Amniotic epithelial cell (primary cell): ENCODE measurements around the gene AGFG2.
A peak's percentile ranks its signal among the peaks of the same experiment; 100 is the strongest.
"Not testable (repeated sequence)": the region's sequence is repeated elsewhere in the genome, so short reads cannot be mapped to it uniquely, and the experiment has no call there.

Source experiments
- DNase-seq: peaks from one replicate; pipeline ENCODE4 v3.0.0-alpha.2; 2010; ENCODE audit warnings: low read depth

The AGFG2 gene

DNA sequence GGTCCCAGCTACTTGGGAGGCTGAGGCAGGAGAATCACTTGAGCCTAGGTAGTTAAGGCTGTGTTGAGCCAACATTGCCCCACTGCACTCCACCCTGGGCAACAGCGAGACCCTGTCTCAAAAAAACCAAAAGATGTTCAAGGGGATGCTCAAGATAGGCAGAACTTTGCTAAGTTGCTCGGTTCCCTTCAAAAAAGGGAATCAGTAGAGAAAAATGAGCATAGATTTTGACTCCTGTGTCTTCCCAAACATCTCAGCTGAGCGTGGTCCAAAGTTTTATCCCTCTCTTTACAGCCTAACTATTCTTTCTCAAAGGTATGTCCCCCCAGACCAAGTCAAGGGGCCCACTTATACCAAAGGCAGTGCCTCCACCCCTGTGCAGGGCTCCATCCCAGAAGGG, 14.0 kb downstream of the AGFG2 start:
- DNase-seq = no peak

DNA sequence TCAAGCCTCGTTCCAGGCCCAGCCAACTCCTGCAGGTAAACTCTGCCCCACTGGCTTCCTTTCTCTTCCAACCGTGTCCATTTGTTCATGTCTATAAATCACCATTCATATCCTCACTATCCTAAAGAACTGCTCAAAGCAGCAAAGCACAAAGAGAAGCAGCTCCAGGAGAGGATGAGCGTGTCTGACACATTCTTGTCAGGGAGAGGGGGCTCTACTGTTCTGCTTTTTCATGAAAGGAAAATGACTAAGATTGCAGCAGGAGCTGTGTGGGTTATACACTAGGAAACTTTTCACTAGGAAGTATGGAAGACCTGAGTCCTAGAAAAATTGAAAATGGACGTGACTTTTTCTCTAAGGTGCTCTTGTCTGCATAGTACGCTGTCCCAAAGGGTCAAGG, 16.7 kb downstream of the AGFG2 start:
- DNase-seq = no peak

DNA sequence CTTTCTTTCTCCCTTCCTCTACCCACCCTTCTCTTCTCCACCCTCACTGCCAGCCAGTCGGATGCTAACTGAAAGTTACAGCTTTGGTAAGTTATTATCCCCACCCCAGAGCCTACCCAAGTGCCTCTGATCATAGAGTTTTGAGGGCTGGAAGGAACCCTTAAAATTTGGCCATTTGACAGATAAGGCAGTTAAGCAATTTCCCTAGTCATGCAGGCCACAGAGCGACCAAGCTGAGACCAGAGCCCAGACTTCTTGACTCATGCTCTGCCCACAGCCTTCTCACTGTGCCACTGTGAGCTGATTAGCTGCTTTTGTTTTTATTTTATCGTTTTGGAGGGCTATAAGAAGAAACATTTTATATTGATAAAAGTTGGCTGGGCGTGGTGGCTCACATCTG, 17.5 kb downstream of the AGFG2 start:
- DNase-seq = peak; percentile 64

DNA sequence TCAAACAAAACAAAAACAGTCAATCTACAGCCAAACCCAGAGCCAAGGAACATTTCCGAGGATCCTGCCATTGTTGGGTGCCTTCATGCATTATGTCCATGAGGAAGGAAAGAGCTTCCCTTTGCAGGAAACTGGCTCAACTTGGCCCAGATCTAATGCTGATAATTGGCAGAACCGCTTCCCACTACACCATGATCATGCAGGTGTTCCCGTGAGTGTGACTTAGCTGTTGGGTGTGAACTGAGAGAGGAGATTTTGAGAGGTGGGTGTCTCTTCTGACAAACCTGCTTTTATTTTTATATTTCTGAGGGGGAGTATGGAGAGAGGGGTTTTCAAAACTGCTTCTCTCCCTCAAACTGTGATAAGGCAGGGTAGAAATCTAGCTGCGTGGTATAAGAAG, 20.1 kb downstream of the AGFG2 start:
- DNase-seq = no peak

DNA sequence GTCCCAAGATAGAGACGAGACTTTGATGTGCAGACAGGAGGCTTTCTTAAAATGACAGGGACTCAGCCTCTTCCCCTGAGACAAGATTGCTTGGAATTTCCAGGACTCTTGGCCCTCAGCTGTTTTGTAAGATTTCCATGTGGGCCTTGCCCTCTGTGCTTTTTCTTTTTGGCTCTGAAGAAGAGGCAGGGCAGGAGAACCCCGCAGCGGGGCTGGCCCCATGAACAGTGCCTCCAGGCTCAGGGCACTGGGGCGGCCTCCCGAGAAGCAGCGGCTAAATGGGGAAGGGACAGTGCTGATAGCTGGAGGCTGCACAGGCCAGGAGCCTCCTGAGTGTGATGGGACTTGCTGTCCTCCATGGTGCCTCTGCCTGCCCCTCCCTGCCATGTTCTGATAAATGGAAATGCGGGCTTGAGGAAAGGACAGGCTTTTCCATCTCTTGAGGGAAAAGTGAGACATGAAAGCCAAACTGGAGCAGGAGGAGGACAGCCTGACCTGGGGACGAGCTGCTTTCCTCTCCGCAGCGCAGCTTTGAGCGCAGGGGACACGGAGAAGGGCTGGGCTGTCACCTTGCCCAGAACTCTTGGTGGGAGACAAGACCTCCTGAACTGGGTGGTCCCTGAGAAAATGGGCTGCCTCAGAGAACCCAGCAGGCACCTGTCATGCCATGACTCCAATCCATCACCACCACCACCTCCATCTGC, 22.6 kb downstream of the AGFG2 start:
- no peak for DNase-seq

DNA sequence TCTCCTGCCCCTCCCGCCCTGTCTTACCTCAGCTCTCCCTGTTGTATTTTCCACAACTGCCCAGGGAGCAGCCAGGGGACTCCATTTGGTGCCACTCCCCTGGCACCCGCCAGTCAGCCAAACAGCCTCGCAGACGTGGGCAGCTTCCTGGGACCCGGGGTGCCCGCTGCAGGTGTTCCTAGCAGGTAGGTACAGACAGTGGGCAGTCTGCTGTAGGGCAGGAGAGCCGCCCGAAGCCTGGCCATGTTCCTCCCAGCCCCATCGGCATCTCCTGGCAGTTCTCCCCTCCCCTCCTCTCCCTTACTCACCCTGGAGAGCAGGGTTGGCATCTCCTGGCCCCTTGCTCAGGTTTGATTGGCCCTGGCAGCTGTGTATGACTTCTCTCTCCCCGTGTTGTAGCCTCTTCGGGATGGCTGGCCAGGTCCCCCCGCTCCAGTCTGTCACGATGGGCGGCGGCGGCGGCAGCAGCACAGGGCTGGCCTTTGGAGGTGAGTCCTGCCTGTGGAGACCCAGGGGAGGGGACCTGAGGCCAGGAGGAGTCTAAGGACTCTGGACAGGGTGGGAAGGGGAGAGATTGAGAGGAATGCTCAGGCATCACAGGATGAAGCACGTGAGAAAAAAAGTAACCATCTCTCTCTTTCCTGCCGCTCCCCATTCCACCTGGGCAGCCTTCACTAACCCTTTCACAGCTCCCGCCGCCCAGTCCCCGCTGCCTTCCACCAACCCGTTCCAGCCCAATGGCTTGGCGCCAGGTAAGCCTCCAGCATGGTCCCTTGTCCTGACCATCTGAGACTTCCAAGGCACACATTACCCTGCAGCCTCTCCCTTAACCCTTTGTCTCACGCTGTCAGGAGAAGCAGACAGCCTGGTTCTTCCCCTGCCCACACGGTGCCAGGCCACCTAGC, 23.4 kb downstream of the AGFG2 start:
- DNase-seq = no peak

DNA sequence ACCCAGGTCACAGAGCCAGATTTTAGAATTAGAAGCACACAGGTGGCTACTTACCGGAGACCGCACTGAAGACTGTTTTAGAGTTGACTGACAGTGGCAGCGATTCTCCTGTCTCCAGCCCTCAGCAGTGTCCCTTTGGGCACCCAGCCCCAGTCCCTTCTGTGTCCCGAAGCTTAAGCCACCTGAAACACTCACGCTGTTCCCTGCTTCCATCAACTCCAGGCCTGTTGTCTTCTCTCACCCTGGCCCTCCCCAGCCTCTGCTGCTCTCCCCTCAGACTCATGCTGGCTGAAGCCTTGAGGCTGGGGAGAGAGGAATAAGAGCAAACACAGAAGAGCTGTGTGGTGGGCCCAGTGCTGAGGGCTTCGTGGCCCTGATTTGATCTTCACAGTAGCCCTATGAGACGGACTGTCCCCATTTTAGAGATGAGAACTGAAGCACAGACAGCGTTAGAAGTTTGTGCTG, 24.1 kb downstream of the AGFG2 start:
- DNase-seq = no peak

DNA sequence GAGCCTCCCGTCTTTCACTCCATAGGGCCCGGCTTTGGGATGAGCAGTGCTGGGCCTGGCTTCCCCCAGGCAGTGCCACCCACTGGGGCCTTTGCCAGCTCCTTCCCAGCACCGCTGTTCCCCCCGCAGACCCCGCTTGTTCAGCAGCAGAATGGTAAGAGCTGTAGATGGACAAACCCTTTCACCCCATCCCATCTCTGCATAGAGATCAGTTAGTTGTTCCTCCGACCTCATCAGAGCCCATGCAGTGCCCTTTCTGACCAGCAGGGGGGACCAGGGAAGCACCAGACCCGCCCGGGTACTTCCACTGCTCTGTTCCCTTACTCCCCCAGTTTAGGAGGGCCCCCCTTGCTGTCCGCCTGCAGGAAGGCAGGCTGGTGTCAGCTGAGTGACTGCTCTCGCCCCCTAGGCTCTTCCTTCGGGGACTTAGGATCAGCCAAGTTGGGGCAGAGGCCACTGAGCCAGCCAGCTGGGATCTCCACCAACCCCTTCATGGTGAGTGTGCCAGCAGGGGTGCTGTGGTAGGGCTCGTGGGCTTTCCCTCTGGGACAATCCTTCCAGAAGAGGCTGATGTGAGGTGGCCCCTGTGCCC, 24.9 kb downstream of the AGFG2 start:
- peak; percentile 54 for DNase-seq

DNA sequence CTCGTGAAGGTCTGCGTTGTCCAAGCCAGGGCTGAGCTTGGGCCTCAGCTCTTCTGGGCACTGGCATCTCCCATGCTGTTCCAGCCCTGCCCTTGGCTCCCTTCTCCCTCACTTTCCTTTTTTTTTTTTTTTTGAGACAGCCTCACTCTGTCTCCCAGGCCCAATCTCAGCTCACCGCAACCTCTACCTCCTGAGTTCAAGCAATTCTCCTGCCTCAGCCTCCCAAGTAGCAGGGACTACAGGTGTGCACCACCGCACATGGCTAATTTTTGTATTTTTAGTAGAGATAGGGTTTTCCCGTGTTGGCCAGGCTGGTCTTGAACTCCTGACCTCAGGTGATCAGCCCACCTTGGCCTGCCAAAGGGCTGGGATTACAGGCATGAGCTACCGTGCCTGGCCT, 25.4 kb downstream of the AGFG2 start:
- not testable (repeated sequence) for DNase-seq

DNA sequence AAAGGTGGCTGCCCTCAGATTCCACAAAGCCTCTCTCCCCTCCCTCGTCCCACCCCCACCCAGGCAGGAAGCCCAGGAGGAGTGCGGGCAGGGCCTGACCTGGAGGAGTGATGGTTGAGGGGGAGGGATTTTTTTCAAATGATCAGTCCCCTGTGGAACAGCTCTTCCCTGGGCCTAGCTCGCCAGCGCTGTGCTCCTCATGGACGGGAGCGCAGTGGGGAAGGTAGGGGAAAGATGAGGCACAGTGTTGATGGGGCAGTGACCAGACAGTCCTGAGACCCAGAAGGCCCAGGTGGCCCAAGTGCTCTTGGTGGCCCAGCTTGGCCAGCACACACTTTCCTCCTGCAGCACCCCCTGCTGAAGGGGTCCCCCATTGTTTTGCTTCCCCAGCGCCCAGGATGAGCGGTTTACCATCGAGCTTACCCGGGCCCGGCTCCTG, 26.1 kb downstream of the AGFG2 start:
- no peak for DNase-seq

DNA sequence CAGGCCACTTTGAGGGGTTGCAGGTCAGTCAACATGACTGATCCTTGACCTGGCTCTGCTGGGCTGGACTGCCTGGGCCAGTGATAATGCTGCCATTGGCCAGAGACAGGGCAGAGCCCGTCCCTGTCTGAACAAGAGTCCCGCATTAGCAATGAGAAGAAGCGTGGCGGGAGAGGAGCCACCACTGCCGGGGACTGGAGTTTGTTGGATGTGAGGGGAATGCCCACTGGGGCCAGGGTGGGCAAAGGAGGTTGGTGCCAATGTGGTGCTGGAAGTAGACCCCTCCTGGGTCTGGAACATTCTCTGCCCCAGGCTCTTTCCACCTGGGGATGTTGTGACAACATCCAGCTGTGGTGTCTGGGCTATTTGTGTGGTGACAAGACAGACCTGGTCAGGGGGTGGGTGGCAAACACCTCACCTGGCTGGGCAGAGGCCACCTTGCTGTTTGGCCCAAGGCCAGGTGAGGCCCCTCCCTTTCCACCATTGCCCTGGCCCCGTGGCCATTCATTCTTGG, 27.1 kb downstream of the AGFG2 start:
- no peak for DNase-seq

DNA sequence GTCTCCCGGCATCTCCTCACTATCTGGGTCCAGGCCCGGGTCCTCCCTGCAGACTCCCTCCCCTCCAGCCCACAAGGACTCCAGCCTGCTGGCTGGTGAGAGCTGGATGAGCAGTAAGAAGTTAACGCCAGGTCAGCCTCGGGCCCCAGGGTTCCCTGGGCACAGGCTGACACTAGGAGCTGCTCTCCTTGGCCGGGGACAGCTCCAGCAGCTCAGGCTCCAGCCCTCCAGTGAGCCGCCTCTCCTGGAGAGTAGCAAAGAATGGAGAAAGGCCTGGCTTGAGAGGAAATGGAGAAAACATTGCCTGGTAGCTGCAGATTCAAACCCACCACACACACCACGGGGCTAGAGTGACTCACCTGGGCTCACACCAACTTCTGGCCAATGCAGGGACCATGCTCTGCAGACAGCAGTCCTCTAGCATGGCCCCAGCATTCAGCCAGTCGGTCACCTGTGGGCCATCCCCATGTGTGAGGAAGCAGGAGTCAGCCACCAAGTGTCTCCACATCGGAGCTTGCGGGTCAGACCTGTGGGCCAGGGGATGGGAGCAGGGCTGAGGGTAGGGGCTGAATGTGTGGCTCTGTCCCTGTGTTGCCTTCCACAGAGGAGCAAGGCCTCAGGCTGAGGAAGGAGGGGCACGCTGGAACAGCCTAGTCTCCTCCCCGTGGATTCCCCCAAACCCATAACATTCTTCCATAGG, 28.2 kb downstream of the AGFG2 start:
- no peak for DNase-seq

DNA sequence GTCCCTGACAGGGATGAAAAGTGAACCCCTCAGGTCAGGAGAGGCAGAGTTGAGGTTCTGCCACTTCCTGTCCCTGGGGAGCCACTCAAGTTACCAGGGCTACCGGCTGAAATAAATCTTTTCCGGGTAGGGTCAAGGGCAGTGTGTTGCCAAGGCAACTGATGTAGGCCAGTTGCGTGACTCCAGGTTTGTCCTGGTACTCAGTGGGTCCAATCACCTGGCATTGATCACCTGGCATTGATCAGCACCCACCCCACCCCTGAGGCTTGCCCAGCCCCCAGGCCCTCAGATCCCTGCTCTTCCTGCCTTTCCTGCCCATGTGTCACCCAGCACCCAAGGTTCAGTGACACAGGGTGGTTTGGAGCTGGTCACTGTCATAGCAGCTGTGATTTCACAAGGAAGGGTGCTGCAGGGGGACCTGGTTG, 28.8 kb downstream of the AGFG2 start:
- DNase-seq = no peak

DNA sequence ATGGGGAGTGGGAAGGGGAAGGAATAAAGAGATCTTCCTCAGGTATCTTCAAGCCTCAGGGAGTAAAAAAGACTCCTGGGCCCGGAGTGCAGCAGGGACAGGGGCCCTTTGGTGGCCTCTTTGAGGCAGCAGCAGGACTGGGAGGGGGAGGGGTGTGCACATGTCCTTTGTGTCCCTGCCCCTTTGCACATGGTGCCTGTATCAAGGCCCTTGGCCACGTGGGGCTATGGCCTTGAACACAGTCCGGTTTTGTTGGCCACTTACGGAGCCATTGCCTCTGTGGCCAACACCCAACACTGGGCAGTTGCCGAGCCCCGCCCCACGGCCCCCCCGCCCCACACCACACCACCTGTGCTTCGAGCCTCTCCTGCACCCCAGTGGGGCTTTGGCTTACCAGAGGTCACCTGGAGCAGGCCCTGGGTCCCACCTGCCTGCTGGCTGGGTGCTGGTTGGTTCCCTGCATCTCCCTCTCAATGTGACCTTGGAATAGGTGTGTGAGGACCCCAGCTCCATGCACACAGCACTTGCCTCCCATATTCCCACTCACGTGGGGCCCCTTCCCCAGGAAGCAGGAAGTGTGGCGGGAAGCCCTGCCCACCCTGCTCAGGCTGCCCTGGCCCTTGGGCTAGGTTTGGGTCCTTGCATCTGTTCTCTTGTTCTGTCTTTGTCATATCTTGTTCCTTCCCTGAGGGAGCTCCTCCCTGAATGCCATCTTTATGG, 29.3 kb downstream of the AGFG2 start:
- DNase-seq = no peak

DNA sequence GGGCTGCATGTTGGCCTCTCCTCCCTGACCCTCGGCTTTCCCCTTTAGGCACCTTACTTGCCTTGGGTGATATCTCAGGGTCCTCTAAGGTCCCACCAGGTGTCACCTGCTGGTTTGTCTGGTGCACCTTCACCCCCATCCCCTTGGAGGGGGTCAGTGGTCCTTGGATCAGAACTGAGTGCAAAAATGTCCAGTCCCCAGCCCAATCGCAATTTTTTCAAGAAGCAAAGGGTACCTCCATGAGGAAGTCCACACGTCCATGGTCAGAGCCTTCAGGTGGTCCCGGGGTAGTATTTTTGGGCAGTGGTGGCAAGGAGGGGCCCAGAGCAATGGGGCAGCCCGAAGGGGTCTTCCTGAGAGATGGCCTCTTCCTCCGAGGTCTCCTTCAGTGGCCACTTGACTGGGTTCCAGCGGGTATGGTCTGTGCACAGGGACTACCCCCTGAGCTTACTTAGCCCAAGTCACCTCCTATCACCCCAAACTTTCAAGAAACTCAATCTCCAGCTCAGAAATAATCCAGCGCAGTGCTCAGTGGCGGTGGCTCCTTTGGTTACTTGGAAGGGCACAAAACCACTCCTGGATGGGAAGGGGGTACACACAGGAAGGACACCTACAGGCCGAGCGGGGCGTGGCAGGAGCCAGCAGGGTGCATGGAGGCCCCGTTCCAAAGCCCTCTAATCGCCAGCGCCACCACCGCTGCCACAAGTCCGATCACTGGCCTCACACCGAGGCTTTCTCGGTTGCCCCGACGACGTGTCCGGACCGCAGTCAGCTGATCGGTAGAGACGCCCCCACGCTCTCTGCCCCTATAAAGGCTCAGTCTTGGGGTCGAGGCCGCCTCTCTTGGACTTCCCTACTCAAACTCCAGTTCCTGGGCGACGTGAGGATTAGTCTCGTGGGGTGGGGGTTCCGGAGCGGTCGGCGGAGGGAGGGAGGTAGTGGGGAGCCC, 30.2 kb downstream of the AGFG2 start:
- DNase-seq = no peak

DNA sequence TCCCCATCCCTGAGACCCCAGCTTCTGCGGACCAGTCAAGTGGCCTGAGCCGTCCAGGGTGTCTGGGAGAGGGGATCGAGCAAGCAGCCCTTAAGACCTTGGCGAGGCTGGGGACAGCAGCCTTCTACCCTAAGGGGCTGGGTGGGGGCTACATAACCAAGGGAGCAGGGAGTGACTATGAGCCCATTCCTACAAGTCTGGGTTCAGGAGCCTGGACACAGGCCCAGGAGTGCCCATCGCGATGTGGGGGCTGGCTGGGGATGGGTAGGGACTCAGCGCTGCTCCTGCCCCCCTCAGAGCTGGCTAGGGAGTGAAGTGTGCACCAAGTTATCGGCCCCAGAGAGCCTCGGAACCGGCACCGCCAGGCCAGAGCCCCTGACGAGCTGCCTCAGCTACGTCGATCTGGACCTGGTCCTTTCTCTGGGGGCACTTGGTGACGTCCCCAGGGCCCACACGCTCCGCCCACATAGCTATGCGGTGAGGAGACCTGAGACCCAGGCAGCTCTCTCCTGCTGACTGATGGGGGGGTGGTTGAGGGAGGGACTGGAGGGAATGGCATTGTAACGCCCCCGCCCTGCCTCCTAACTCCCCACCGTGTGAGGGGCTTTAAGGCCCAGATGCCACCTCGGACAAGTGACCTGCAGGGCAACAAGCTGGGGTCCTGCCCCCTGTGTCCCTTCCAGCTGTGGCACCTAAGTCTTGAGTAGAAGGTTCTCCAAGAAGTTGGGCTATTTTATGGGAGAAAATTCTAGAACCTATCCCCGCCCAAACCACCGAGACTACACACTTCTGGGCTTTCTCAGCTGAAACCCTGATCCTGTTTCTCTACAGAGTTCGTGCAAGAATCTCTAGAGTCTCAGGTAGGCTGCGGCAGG, 32.2 kb downstream of the AGFG2 start:
- peak; percentile 57 for DNase-seq

DNA sequence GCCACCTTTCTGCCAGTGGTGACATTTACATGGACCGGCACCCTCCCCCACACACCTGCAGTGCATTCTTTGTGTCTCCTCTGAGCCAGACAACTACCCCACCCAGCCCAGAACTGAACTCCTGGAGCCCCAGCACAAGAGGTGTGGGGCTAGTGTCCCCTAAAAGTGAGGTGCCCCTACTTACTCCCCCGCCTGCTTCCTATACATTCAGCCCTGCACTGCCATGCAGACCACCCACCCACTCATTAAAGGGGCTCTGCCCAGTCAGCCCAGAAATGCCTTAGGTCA, 32.8 kb downstream of the AGFG2 start:
- no peak for DNase-seq

DNA sequence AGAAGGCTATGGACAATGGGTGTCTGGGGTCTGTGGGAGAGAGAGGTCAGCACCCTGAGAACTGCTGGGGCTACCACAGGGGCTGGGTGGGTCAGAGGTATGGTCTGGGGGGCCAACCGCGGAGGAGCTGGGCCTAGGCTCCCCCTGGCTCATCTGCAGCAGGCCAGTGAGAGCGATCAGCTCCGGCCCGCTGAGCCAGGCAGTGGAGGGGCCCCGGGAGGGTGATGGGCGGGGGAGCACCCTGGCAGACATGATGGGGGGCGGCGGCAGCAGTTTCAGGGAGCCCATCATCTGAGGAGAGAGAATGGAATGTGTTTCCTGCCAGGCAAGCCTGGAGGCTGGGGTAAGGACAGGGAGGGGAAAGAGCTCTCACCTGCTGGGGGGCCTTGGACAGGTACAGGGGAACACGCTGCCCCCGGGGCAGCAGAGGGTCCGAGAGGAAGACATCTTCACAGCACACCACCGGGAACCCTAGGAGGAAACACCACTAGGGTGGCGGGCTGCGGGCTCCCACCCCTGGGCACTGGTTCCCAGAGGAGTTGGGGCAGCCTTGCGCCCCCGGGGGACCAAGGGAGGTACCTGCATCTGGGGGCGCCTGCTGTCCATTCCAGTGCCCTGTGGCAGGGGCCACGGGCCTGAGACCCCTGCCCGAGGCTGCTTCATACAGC, 33.4 kb downstream of the AGFG2 start:
- no peak for DNase-seq
